BE2C (cell line): ENCODE measurements around the gene ANKRD31.

Experiments
- DNase-seq: peaks from one replicate; pipeline ENCODE4 v3.0.0-alpha.2; 2020
- H3K27me3 ChIP-seq: fragments of 250-450 bp; sonication (Bioruptor Pico); 2 replicates; pipeline ENCODE4 v1.5.1; 2020; ENCODE audit warnings: mild to moderate bottlenecking
- H3K36me3 ChIP-seq: fragments of 250-450 bp; sonication (Bioruptor Pico); 2 replicates; pipeline ENCODE4 v1.5.1; 2020; ENCODE audit warnings: mild to moderate bottlenecking
- H3K4me1 ChIP-seq: fragments of 250-450 bp; sonication (Bioruptor Pico); 2 replicates; pipeline ENCODE4 v1.5.1; 2020
- H3K4me3 ChIP-seq: 2 replicates; pipeline ENCODE4 v1.5.1; 2011; ENCODE audit warnings: low read depth, low read length
- H3K9me3 ChIP-seq: fragments of 250-450 bp; sonication (Bioruptor Pico); 2 replicates; pipeline ENCODE4 v1.5.1; 2020
- CTCF ChIP-seq: IDR thresholded peaks from 2 replicates; pipeline ENCODE4 v1.5.1; 2012; ENCODE audit warnings: mild to moderate bottlenecking, low read depth, low read length

Gene ANKRD31

DNA sequence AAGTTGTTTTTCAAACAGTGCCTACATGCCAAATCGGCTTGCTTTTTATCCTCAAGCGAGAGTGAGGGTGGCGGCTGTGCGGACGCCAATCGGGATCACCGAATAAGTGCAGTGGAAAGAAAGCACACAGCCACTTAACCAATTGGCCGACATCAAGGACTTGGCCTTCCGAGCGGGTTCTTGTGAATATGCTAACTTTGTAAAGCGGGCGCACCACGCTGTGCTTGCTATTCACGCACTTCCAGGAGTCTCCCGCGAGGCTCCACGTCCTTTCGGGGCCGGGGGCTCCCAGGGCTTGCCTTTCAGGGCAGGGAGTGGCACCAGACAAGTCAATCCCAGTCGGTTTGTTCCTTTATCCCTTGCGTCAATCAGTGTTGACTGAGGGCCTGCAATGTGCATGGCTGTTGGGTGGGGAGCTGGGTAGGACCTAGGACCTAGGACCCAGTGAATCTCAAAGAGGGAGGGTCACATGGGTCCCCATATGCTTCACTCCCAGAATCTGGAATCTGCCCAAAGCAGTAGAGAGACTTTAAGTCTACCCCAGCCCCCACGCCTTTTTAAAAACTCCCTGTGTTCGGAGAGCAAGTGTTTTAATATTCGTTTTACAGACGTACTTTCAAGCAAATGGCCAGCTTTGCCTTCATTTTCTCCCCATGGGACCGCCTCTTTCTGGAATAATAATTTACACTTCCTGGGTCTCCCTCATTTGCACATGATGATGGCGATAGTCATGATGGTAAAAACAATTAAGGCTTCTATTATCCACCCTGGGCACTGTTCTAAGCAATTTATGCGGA lies 182.3 kb downstream of the ANKRD31 start:
- no peak for TF ChIP-seq CTCF
- H3K36me3 ChIP-seq: no peaks in the 10 kb centered on the region
- DNase-seq: no peak
- H3K4me1 ChIP-seq: no peaks in the 10 kb centered on the region
- peak overlapping the region; percentile 42 for H3K4me3 ChIP-seq
- H3K27me3 ChIP-seq: peaks cover 63% of the 10 kb centered on the region
- H3K9me3 ChIP-seq: no peaks in the 10 kb centered on the region

- peaks cover 59% of the 10 kb centered on the region for H3K27me3 ChIP-seq
- no peak for TF ChIP-seq CTCF
- peak overlapping the region; percentile 42 for H3K4me3 ChIP-seq
- no peaks in the 10 kb centered on the region for H3K36me3 ChIP-seq
- no peaks in the 10 kb centered on the region for H3K4me1 ChIP-seq
- peak; percentile 30 for DNase-seq
- H3K9me3 ChIP-seq: no peaks in the 10 kb centered on the region
These were observed 183.2 kb downstream of the ANKRD31 start for GRCh38 chr5:75053304-75054133.

GRCh38 chr5:75053054-75053303 lies 183.7 kb downstream of the ANKRD31 start:
- Histone ChIP-seq H3K9me3 (no peaks in the 10 kb centered on the region), H3K36me3 (no peaks in the 10 kb centered on the region), H3K4me3 (peak overlapping the region; percentile 42), H3K4me1 (no peaks in the 10 kb centered on the region), H3K27me3 (peaks cover 59% of the 10 kb centered on the region)
- DNase-seq: no peak
- TF ChIP-seq CTCF: no peak

DNA sequence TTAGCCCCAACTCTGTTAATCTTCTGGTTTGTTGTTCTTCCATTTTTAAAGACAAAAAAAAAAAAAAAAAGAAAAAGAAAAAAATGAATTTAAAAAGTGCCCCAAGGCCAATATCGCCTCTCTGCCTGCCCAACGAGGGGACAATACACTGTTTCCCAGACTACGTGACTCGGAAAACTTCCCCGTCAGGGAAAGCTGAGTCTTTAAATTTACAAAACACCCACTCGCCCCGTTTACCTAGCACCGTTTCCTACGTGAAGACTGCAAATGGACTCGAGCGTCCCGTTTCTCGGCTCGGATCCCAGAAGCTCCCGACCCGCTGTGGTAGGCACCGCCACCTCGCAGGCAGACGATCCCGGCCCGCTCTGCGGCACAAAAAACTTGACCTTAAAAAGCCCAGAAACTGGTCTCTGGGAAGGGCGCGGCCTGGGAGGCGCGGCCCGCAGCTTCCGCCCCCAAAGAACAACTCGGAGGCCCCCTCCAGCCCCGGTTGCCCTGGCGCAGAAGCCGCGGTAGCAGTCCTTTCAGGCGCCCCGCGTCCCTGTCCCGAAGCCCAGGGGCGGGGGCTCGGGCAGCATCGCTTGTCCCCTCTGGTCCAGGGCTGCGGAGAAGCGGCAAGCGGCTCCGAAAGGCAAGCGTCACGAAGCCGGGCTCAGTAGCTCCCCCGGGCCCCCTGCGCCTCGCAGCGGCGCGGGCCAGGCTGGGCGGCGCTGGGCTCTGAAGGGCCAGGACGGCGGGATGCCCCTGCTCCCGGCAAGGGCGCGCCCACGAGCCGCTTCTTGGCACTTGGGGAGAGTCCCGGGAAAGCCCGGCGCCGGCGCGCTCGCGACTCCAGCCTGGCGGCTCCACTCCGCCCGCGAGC lies 184.3 kb downstream of the ANKRD31 start, which contains the start of gene GCNT4:
Gene GCNT4, minus strand, starts transcription at position 367 of the 862 bp plus-strand sequence. CDS start 22,521 bp downstream, outside the sequence.
- H3K9me3 ChIP-seq: no peaks in the 10 kb centered on the region
- peaks cover 59% of the 10 kb centered on the region for H3K27me3 ChIP-seq
- H3K4me3 ChIP-seq: peak within 1 kb of the TSS; percentile 42
- no peak for TF ChIP-seq CTCF
- DNase-seq: peak; percentile 26
- H3K4me1 ChIP-seq: no peaks in the 10 kb centered on the region
- no peaks in the 10 kb centered on the region for H3K36me3 ChIP-seq

DNA sequence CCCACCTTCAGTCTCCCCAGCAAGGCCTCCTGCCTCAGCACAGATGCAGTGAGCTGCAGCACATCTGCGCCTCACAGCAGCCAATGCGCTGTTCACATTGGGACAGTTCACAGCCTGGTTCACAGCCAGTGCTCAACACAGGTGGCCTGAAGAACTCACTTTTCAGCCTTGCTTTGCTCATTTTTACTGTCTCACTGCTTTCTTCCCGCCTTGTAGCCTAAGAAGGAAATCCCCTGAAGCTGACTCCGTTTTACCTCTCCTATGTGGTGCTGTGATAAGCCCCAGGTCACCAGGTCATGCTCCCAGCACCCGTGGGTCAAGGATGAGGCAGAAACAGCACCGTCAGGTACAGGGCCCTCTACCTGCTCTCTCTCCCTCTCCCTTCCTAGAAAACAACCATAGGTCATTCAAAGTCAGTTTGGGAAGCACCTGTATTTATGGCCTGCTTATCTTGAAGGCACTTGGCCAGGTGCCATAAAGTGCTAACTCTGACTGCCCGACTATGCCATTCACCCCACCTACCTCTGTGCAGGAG lies 185.4 kb downstream of the ANKRD31 start:
- no peaks in the 10 kb centered on the region for H3K36me3 ChIP-seq
- H3K4me1 ChIP-seq: no peaks in the 10 kb centered on the region
- H3K27me3 ChIP-seq: peaks cover 56% of the 10 kb centered on the region
- no peak for TF ChIP-seq CTCF
- no peaks in the 10 kb centered on the region for H3K9me3 ChIP-seq
- no peak overlapping the region for H3K4me3 ChIP-seq
- no peak for DNase-seq
